Adrenal gland (tissue), 5 donors: Measurements from ENCODE around the gene OR2T11.

Experiments
- CTCF ChIP-seq, 6 experiments: fragments of 450-650 bp in 4 of 6; fragments of 200-600 bp in 2 of 6; sonication (generic) in 1 of 6; IDR thresholded peaks; 1 replicate in 5 of 6; 2 replicates in 1 of 6; pipeline versions ENCODE4 v1.5.1 to v1.8.0; 2016 to 2021; ENCODE audit warnings: antibody characterized with exemption in 6 of 6, mild to moderate bottlenecking in 2 of 6, moderate library complexity in 1 of 6
- POLR2A ChIP-seq, 2 donors: fragments of 450-650 bp; IDR thresholded peaks; one replicate each; pipeline ENCODE4 v1.6.1; 2017; ENCODE audit warnings: antibody characterized with exemption in 2 of 2, mild to moderate bottlenecking in 2 of 2, moderate library complexity in 1 of 2
- donor health status: DM: no; HTN: no; CAD: no.

GRCh38 chr1:248599396-248599795, 35.5 kb downstream of the OR2T11 start:
- TF ChIP-seq CTCF (IDR thresholded peaks at IDR 0.05), result no peak
- TF ChIP-seq POLR2A (IDR thresholded peaks at IDR 0.05), result no peak
